GM19438 (cell line): ENCODE measurements around the gene SPATC1L.
"Not testable (repeated sequence)": the region's sequence is repeated elsewhere in the genome, so short reads cannot be mapped to it uniquely, and the experiment has no call there.

Experiments
- ATAC-seq: cut with Tn5 transposase; IDR thresholded peaks from one replicate; pipeline ENCODE4 v1.9.1; 2021; ENCODE audit warnings: low read depth; ENCODE audit not compliant: unreplicated experiment

SPATC1L gene

GRCh38 chr21:46200877-46201803 lies 16.9 kb upstream of the SPATC1L start:
- not testable (repeated sequence) for ATAC-seq

- ATAC-seq = no peak
Observed at GRCh38 chr21:46199436-46200373, 15.4 kb upstream of the SPATC1L start.

GRCh38 chr21:46196733-46197132 lies 12.5 kb upstream of the SPATC1L start:
- no peak for ATAC-seq

GRCh38 chr21:46195595-46196195 lies 11.4 kb upstream of the SPATC1L start:
- no peak for ATAC-seq

GRCh38 chr21:46194374-46195334 lies 10.4 kb upstream of the SPATC1L start:
- ATAC-seq = no peak

GRCh38 chr21:46193829-46194373 lies 9.6 kb upstream of the SPATC1L start:
- ATAC-seq = no peak

- no peak for ATAC-seq
Observed at GRCh38 chr21:46191686-46192575, 7.7 kb upstream of the SPATC1L start.

- no peak for ATAC-seq
Observed at GRCh38 chr21:46191257-46191685, 7.0 kb upstream of the SPATC1L start.

GRCh38 chr21:46190491-46191131 lies 6.4 kb upstream of the SPATC1L start:
- no peak for ATAC-seq

GRCh38 chr21:46189959-46190490 lies 5.8 kb upstream of the SPATC1L start:
- no peak for ATAC-seq

- no peak for ATAC-seq
Observed at GRCh38 chr21:46189213-46189958, 5.1 kb upstream of the SPATC1L start.

GRCh38 chr21:46188226-46189212 lies 4.3 kb upstream of the SPATC1L start:
- no peak for ATAC-seq

GRCh38 chr21:46187814-46188213 lies 3.6 kb upstream of the SPATC1L start:
- no peak for ATAC-seq

- no peak for ATAC-seq
Observed at GRCh38 chr21:46187261-46187660, 3.0 kb upstream of the SPATC1L start.

GRCh38 chr21:46185716-46186115 lies 1.5 kb upstream of the SPATC1L start:
- ATAC-seq = no peak
